H9 (cell line): ENCODE results near the gene THTPA. TPM values are rescaled to one million over a fixed set of nuclear protein-coding genes. Genes with fewer than 3 reads are reported as not detected.

Experiments
- DNase-seq: peaks from one replicate; pipeline ENCODE4 v3.0.0-alpha.2; 2017
- H2AFZ ChIP-seq: one replicate; pipeline ENCODE4 v1.6.1; 2013; ENCODE audit warnings: mild to moderate bottlenecking, low read length, control low read depth, moderate library complexity
- H2AK5ac ChIP-seq: 2 replicates; pipeline ENCODE4 v1.6.1; 2013; ENCODE audit warnings: low read length, control low read depth, mixed read lengths; ENCODE audit not compliant: insufficient read length
- H2BK120ac ChIP-seq: one replicate; pipeline ENCODE4 v1.6.1; 2013; ENCODE audit warnings: low read depth, mild to moderate bottlenecking, low read length, control low read depth, inconsistent platforms; ENCODE audit not compliant: poor library complexity, severe bottlenecking
- H2BK12ac ChIP-seq: 2 replicates; pipeline ENCODE4 v1.6.1; 2013; ENCODE audit warnings: low read length, control low read depth, mixed read lengths, low read depth; ENCODE audit not compliant: insufficient read length
- H2BK15ac ChIP-seq: 2 replicates; pipeline ENCODE4 v1.6.1; 2013; ENCODE audit warnings: low read depth, low read length, control low read depth
- H2BK20ac ChIP-seq: one replicate; pipeline ENCODE4 v1.6.1; 2013; ENCODE audit warnings: low read depth, mild to moderate bottlenecking, low read length, control low read depth, inconsistent platforms; ENCODE audit not compliant: poor library complexity, severe bottlenecking
- H2BK5ac ChIP-seq: 2 replicates; pipeline ENCODE4 v1.6.1; 2013; ENCODE audit warnings: low read length, control low read depth, mixed read lengths; ENCODE audit not compliant: insufficient read length
- H3K14ac ChIP-seq: 2 replicates; pipeline ENCODE4 v1.6.1; 2013; ENCODE audit warnings: low read length, control low read depth; ENCODE audit not compliant: insufficient read depth
- H3K18ac ChIP-seq: 2 replicates; pipeline ENCODE4 v1.6.1; 2013; ENCODE audit warnings: low read depth, mild to moderate bottlenecking, mixed read lengths, low read length, control low read depth; ENCODE audit not compliant: insufficient read length
- H3K23ac ChIP-seq: 2 replicates; pipeline ENCODE4 v1.6.1; 2013; ENCODE audit warnings: low read length, control low read depth, mixed read lengths, low read depth; ENCODE audit not compliant: insufficient read length
- H3K23me2 ChIP-seq: 2 replicates; pipeline ENCODE4 v1.6.1; 2013; ENCODE audit warnings: low read depth, mild to moderate bottlenecking, mixed read lengths, low read length, control low read depth; ENCODE audit not compliant: insufficient read length, poor library complexity, severe bottlenecking
- H3K27ac ChIP-seq: 2 replicates; pipeline ENCODE4 v1.5.1; 2013; ENCODE audit warnings: low read length, control low read depth, mixed read lengths, low read depth; ENCODE audit not compliant: insufficient read length
- H3K27me3 ChIP-seq: 2 replicates; pipeline ENCODE4 v1.6.1; 2013; ENCODE audit warnings: low read length, control low read depth, inconsistent platforms; ENCODE audit not compliant: insufficient read depth
- H3K4ac ChIP-seq: 2 replicates; pipeline ENCODE4 v1.6.1; 2013; ENCODE audit warnings: low read depth, mild to moderate bottlenecking, control low read depth, inconsistent platforms, low read length, moderate library complexity
- H3K4me1 ChIP-seq: 2 replicates; pipeline ENCODE4 v1.6.1; 2013; ENCODE audit warnings: low read length, control low read depth, inconsistent platforms; ENCODE audit not compliant: insufficient read depth
- H3K4me2 ChIP-seq: 2 replicates; pipeline ENCODE4 v1.6.1; 2013; ENCODE audit warnings: low read length, control low read depth, mixed read lengths; ENCODE audit not compliant: insufficient read length, insufficient read depth
- H3K56ac ChIP-seq: 2 replicates; pipeline ENCODE4 v1.6.1; 2013; ENCODE audit warnings: low read depth, mild to moderate bottlenecking, mixed read lengths, low read length, control low read depth; ENCODE audit not compliant: insufficient read length
- H3K79me1 ChIP-seq: 2 replicates; pipeline ENCODE4 v1.6.1; 2013; ENCODE audit warnings: low read depth, mild to moderate bottlenecking, moderate library complexity, low read length, control low read depth, inconsistent platforms; ENCODE audit not compliant: insufficient read depth, poor library complexity, severe bottlenecking
- H3K79me2 ChIP-seq: 2 replicates; pipeline ENCODE4 v1.6.1; 2013; ENCODE audit warnings: low read length, control low read depth, inconsistent platforms; ENCODE audit not compliant: insufficient read depth
- H3K9ac ChIP-seq: 2 replicates; pipeline ENCODE4 v1.6.1; 2013; ENCODE audit warnings: low read length, control low read depth, mixed read lengths; ENCODE audit not compliant: insufficient read length; ENCODE audit errors: extremely low read depth
- H3K9me3 ChIP-seq: one replicate; pipeline ENCODE4 v1.6.1; 2013; ENCODE audit warnings: low read depth, low read length, inconsistent platforms; ENCODE audit not compliant: control insufficient read depth
- H3T11ph ChIP-seq: one replicate; pipeline ENCODE4 v1.6.1; 2013; ENCODE audit warnings: mild to moderate bottlenecking, low read length, control low read depth, inconsistent platforms
- H4K20me1 ChIP-seq: one replicate; pipeline ENCODE4 v1.6.1; 2013; ENCODE audit not compliant: control insufficient read depth, insufficient read length, insufficient read depth
- H4K5ac ChIP-seq: 2 replicates; pipeline ENCODE4 v1.6.1; 2013; ENCODE audit warnings: low read depth, mild to moderate bottlenecking, mixed read lengths, low read length, control low read depth; ENCODE audit not compliant: insufficient read length
- H4K8ac ChIP-seq: replicated peaks from 2 replicates; pipeline ENCODE4 v1.6.1; 2013; ENCODE audit warnings: low read length, control low read depth, mixed read lengths, low read depth; ENCODE audit not compliant: insufficient read length
- H4K91ac ChIP-seq: 2 replicates; pipeline ENCODE4 v1.6.1; 2013; ENCODE audit warnings: low read depth, mild to moderate bottlenecking, moderate library complexity, mixed read lengths, low read length, control low read depth; ENCODE audit not compliant: insufficient read length
- H3K27ac Mint-ChIP-seq, 3 experiments: 2 replicates in 2 of 3; 3 replicates in 1 of 3; pipeline ENCODE4 v1.8.0; 2020 to 2021; ENCODE audit warnings: mixed read lengths in 3 of 3, mild to moderate bottlenecking in 1 of 3, moderate library complexity in 1 of 3
- H3K27me3 Mint-ChIP-seq: 2 replicates; pipeline ENCODE4 v1.8.0; 2021; ENCODE audit warnings: low read depth, mild to moderate bottlenecking, moderate library complexity, mixed read lengths
- H3K36me3 Mint-ChIP-seq, 3 experiments: 2 replicates in 2 of 3; 3 replicates in 1 of 3; pipeline ENCODE4 v1.8.0; 2020 to 2021; ENCODE audit warnings: low read depth in 3 of 3, mixed read lengths in 3 of 3; ENCODE audit not compliant: insufficient read depth in 1 of 3
- H3K4me1 Mint-ChIP-seq, 2 experiments: 2 replicates each; pipeline ENCODE4 v1.8.0; 2020; ENCODE audit warnings: mixed read lengths in 2 of 2
- H3K4me3 Mint-ChIP-seq, 2 experiments: 2 replicates in 1 of 2; 3 replicates in 1 of 2; pipeline ENCODE4 v1.8.0; 2020 to 2021; ENCODE audit warnings: mild to moderate bottlenecking in 2 of 2, mixed read lengths in 2 of 2, moderate library complexity in 1 of 2
- H3K9me3 Mint-ChIP-seq, 2 experiments: 2 replicates in 1 of 2; 3 replicates in 1 of 2; pipeline ENCODE4 v1.8.0; 2020; ENCODE audit warnings: mild to moderate bottlenecking in 2 of 2, mixed read lengths in 2 of 2, moderate library complexity in 1 of 2
- WGBS: extraction: QIAGEN DNeasy Blood & Tissue Kit; methylation state at CpG from one replicate; pipeline ENCODE4 v1.1.7; 2013; ENCODE audit warnings: missing lambda C conversion rate, low lambda C conversion rate, mixed read lengths; ENCODE audit not compliant: insufficient read length; ENCODE audit errors: extremely low coverage; 5-methylcytosine and 5-hydroxymethylcytosine counted together
- total RNA-seq: library from RNA; stranded (reverse); gene quantifications from 2 replicates; pipeline ENCODE4 v1.2.1, GENCODE V29; 2021
- TF ChIP-seq, protein P1 (sequence below): fragments of 200-600 bp; sonication (generic); conservative IDR thresholded peaks from 3 replicates; pipeline ENCODE4 v1.8.0; 2021; ENCODE audit warnings: antibody characterized with exemption, mild to moderate bottlenecking

THTPA gene
- total RNA-seq, 1 experiment from 2014 or later, result 15.6 TPM

DNA sequence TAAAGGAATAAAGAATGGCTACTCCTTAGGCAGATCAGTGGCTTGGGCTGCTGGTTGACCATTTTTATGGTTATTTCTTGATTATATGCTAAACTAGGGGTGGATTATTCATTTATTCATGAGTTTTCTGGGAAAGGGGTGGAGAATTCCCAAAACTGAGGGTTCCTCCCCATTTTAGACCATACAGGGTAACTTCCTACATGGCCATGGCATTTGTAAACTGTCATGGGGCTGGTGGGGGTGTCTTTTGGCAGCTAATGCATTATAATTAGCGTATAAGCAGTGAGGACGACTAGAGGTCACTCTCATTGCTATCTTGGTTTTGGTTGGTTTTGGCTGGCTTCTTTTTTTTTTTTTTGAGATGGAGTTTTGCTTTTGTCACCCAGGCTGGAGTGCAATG is 48.1 kb downstream of the THTPA start:
- H3K27me3 ChIP-seq, result no peaks in the 10 kb centered on the region
- no peaks in the 10 kb centered on the region for H3K79me1 ChIP-seq
- no peak for DNase-seq
- no peaks in the 10 kb centered on the region for H3K79me2 ChIP-seq
- no peak overlapping the region for H3K56ac ChIP-seq
- H3K14ac ChIP-seq, result no peak overlapping the region
- H3K4ac ChIP-seq, result no peak overlapping the region
- TF ChIP-seq, protein P1, sequence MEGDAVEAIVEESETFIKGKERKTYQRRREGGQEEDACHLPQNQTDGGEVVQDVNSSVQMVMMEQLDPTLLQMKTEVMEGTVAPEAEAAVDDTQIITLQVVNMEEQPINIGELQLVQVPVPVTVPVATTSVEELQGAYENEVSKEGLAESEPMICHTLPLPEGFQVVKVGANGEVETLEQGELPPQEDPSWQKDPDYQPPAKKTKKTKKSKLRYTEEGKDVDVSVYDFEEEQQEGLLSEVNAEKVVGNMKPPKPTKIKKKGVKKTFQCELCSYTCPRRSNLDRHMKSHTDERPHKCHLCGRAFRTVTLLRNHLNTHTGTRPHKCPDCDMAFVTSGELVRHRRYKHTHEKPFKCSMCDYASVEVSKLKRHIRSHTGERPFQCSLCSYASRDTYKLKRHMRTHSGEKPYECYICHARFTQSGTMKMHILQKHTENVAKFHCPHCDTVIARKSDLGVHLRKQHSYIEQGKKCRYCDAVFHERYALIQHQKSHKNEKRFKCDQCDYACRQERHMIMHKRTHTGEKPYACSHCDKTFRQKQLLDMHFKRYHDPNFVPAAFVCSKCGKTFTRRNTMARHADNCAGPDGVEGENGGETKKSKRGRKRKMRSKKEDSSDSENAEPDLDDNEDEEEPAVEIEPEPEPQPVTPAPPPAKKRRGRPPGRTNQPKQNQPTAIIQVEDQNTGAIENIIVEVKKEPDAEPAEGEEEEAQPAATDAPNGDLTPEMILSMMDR, result no peak
- Mint-ChIP-seq H3K4me1 (no peaks in the 10 kb centered on the region), H3K4me3 (no peak overlapping the region), H3K36me3 (no peaks in the 10 kb centered on the region), H3K27ac (no peak overlapping the region), H3K9me3 (peaks cover 2 to 32% of the 10 kb centered on the region in 2 experiments; a peak in 4 of 5 replicates), H3K27me3 (peaks cover 7% of the 10 kb centered on the region; the same call in 1 of the 2 replicates)
- H2BK15ac ChIP-seq, result no peak overlapping the region
- no peak overlapping the region for H3K18ac ChIP-seq
- WGBS, result no CpG with 5 or more reads among the region's 2 CpGs
- H2BK12ac ChIP-seq, result no peak overlapping the region
- H2AK5ac ChIP-seq, result no peak overlapping the region
- no peak overlapping the region for H4K5ac ChIP-seq
- no peak overlapping the region for H4K8ac ChIP-seq
- H2BK20ac ChIP-seq, result no peak overlapping the region
- H3K23me2 ChIP-seq, result no peaks in the 10 kb centered on the region
- no peak overlapping the region for H3K4me2 ChIP-seq
- H2BK120ac ChIP-seq, result no peak overlapping the region
- H3T11ph ChIP-seq, result no peak overlapping the region
- H4K20me1 ChIP-seq, result no peaks in the 10 kb centered on the region
- no peaks in the 10 kb centered on the region for H3K9me3 ChIP-seq
- H3K4me1 ChIP-seq, result no peaks in the 10 kb centered on the region
- no peak overlapping the region for H3K23ac ChIP-seq
- H2AFZ ChIP-seq, result no peak overlapping the region
- H4K91ac ChIP-seq, result no peak overlapping the region
- H3K9ac ChIP-seq, result no peak overlapping the region
- no peak overlapping the region for H3K27ac ChIP-seq
- no peak overlapping the region for H2BK5ac ChIP-seq
